T-cell (primary cell): ENCODE measurements around the gene ZNF71. TPM values are rescaled to one million over a fixed set of nuclear protein-coding genes. Genes with fewer than 3 reads are reported as not detected.

ENCODE experiments used
- ATAC-seq, 4 experiments: fragments of 200-7000 bp in 3 of 4; fragments of 150-1000 bp in 1 of 4; cut with Tn5 transposase; replicated peaks in 1 of 4; 1 replicate in 3 of 4; 2 replicates in 1 of 4; pipeline ENCODE4 v1.10.0; 2021; ENCODE audit warnings: moderate library complexity in 3 of 4, mild to moderate bottlenecking in 2 of 4, moderate number of reproducible peaks in 1 of 4
- CTCF ChIA-PET, 2 donors: fragments of 300-600 bp; sonication (Branson Sonifier 250); formaldehyde crosslinking; loops; one replicate each; lab custom pipeline; 2022; ENCODE audit warnings: antibody characterized with exemption in 2 of 2; lab: Charles Lee
- POLR2A ChIA-PET, 2 donors: fragments of 300-600 bp; sonication (Branson Sonifier 250); formaldehyde crosslinking; loops; one replicate each; lab custom pipeline; 2022; ENCODE audit warnings: antibody characterized with exemption in 2 of 2; lab: Charles Lee
- DNase-seq, 35 experiments: peaks; one replicate each; pipeline versions ENCODE4 v3.0.0 to v3.0.0-alpha.2; 2013 to 2023
- H3K27ac ChIP-seq: one replicate; pipeline ENCODE4 v1.5.1; 2013; ENCODE audit warnings: low read length
- H3K27me3 ChIP-seq, 2 experiments: replicated peaks in 1 of 2; 1 replicate in 1 of 2; 2 replicates in 1 of 2; pipeline versions ENCODE4 v1.6.1 to v1.7.0; 2013; ENCODE audit warnings: low read length in 1 of 2, mixed read lengths in 1 of 2; ENCODE audit not compliant: control insufficient read depth in 2 of 2, insufficient read depth in 2 of 2; ENCODE audit errors: extremely low read depth in 1 of 2
- H3K36me3 ChIP-seq, 2 donors: 1 replicate in 1 of 2; 2 replicates in 1 of 2; pipeline versions ENCODE4 v1.6.1 to v1.7.0; 2013; ENCODE audit warnings: low read length in 1 of 2; ENCODE audit not compliant: control insufficient read depth in 2 of 2, insufficient read depth in 1 of 2; ENCODE audit errors: extremely low read depth in 1 of 2
- H3K4me1 ChIP-seq, 2 experiments: 1 replicate in 1 of 2; 2 replicates in 1 of 2; pipeline versions ENCODE4 v1.6.1 to v1.7.0; 2013; ENCODE audit warnings: low read length in 2 of 2, mixed read lengths in 1 of 2; ENCODE audit not compliant: insufficient read depth in 2 of 2, control insufficient read depth in 1 of 2; ENCODE audit errors: extremely low read depth in 1 of 2
- H3K4me3 ChIP-seq, 2 donors: 1 replicate in 1 of 2; 2 replicates in 1 of 2; pipeline versions ENCODE4 v1.5.1 to v1.7.0; 2013; ENCODE audit warnings: mild to moderate bottlenecking in 2 of 2, low read length in 1 of 2, moderate library complexity in 1 of 2; ENCODE audit not compliant: control insufficient read depth in 1 of 2; ENCODE audit errors: extremely low read depth in 1 of 2
- H3K9me3 ChIP-seq: 2 replicates; pipeline ENCODE4 v1.7.0; 2013
- H3K27ac Mint-ChIP-seq, 2 donors: one replicate each; pipeline ENCODE4 v1.8.0; 2020 to 2021; ENCODE audit warnings: mild to moderate bottlenecking in 2 of 2, mixed read lengths in 2 of 2
- H3K27me3 Mint-ChIP-seq, 2 donors: one replicate each; pipeline ENCODE4 v1.8.0; 2021 to 2022; ENCODE audit warnings: mixed read lengths in 2 of 2
- H3K36me3 Mint-ChIP-seq: one replicate; pipeline ENCODE4 v1.8.0; 2021; ENCODE audit warnings: mixed read lengths
- H3K4me1 Mint-ChIP-seq, 3 donors: one replicate each; pipeline ENCODE4 v1.8.0; 2020 to 2022; ENCODE audit warnings: mixed read lengths in 3 of 3, mild to moderate bottlenecking in 1 of 3
- H3K4me3 Mint-ChIP-seq, 3 donors: one replicate each; pipeline ENCODE4 v1.8.0; 2020 to 2022; ENCODE audit warnings: mild to moderate bottlenecking in 3 of 3, mixed read lengths in 3 of 3, moderate library complexity in 3 of 3
- H3K9me3 Mint-ChIP-seq, 3 donors: one replicate each; pipeline ENCODE4 v1.8.0; 2020 to 2022; ENCODE audit warnings: mixed read lengths in 3 of 3
- WGBS: methylation state at CpG from one replicate; pipeline ENCODE4 v1.1.5; 2013; ENCODE audit warnings: missing lambda C conversion rate; ENCODE audit not compliant: insufficient coverage; 5-methylcytosine and 5-hydroxymethylcytosine counted together
- total RNA-seq, 35 experiments: library from RNA in 6 of 35; stranded (reverse) in 6 of 35; fragments of 120-200 nt in 1 of 35; gene quantifications; one replicate each; pipeline versions ENCODE4 v1.2.1 to v1.2.4 and lab custom pipeline; 2013 to 2026

Gene ZNF71
- total RNA-seq, 5 donors from 2014 or later (not counting 1 experiment from before 2014, with no cell fraction given), result 5.1 to 10.4 (median 9.3) TPM

- ChIA-PET POLR2A (no interaction called here), CTCF (no interaction called here)
- peak overlapping the region in 2 of 3 donors; percentile 80 to 91 for H3K4me3 Mint-ChIP-seq
- no peak overlapping the region for H3K27ac Mint-ChIP-seq
- H3K27me3 Mint-ChIP-seq, result no peaks in the 10 kb centered on the region
- Histone ChIP-seq H3K27ac (no peak overlapping the region), H3K4me1 (peaks cover 6 to 19% of the 10 kb centered on the region in 2 experiments), H3K27me3 (no peaks in the 10 kb centered on the region), H3K9me3 (no peaks in the 10 kb centered on the region), H3K4me3 (no peak overlapping the region), H3K36me3 (peaks cover 0 to 11% of the 10 kb centered on the region in 2 donors)
- peaks cover 32% of the 10 kb centered on the region for H3K36me3 Mint-ChIP-seq
- no CpG with 5 or more reads among the region's 4 CpGs for WGBS
- peaks cover 24 to 26% (median 25%) of the 10 kb centered on the region in 3 donors for H3K4me1 Mint-ChIP-seq
- ATAC-seq (no peak), DNase-seq (no peak)
- peaks cover 21 to 27% (median 24%) of the 10 kb centered on the region in 3 donors for H3K9me3 Mint-ChIP-seq
Measured at GRCh38 chr19:56596676-56597075, 1.6 kb downstream of the ZNF71 start.

GRCh38 chr19:56597696-56598095 is 2.6 kb downstream of the ZNF71 start:
- Histone ChIP-seq H3K4me3 (no peak overlapping the region), H3K36me3 (peaks cover 0 to 13% of the 10 kb centered on the region in 2 donors), H3K9me3 (peaks cover 2% of the 10 kb centered on the region), H3K27ac (no peak overlapping the region), H3K4me1 (peaks cover 6 to 19% of the 10 kb centered on the region in 2 experiments), H3K27me3 (no peaks in the 10 kb centered on the region)
- Mint-ChIP-seq H3K9me3 (peaks cover 17 to 30% (median 24%) of the 10 kb centered on the region in 3 donors), H3K4me1 (peaks cover 24 to 28% (median 25%) of the 10 kb centered on the region in 3 donors), H3K27me3 (no peaks in the 10 kb centered on the region), H3K36me3 (peaks cover 42% of the 10 kb centered on the region), H3K27ac (no peak overlapping the region), H3K4me3 (no peak overlapping the region)
- WGBS, result no CpG with 5 or more reads among the region's 4 CpGs
- POLR2A ChIA-PET, result no interaction called here
- DNase-seq (no peak), ATAC-seq (no peak)
- CTCF ChIA-PET, result no interaction called here

- no peak overlapping the region for H3K4me3 Mint-ChIP-seq
- CTCF ChIA-PET, result no interaction called here
- Histone ChIP-seq H3K9me3 (peaks cover 13% of the 10 kb centered on the region), H3K4me1 (no peaks in the 10 kb centered on the region), H3K27me3 (no peaks in the 10 kb centered on the region), H3K36me3 (peaks cover 7 to 13% of the 10 kb centered on the region in 2 donors), H3K27ac (no peak overlapping the region), H3K4me3 (peak overlapping the region in 1 of 2 donors; percentile 42)
- no peak overlapping the region for H3K27ac Mint-ChIP-seq
- H3K9me3 Mint-ChIP-seq, result peaks cover 20 to 52% (median 46%) of the 10 kb centered on the region in 3 donors
- 92% methylated on average over 2 of the region's 3 CpGs for WGBS
- POLR2A ChIA-PET, result no interaction called here
- no peak for ATAC-seq
- peaks cover 70% of the 10 kb centered on the region for H3K36me3 Mint-ChIP-seq
- DNase-seq, result no peak
- no peaks in the 10 kb centered on the region for H3K27me3 Mint-ChIP-seq
- H3K4me1 Mint-ChIP-seq, result peaks cover 7 to 11% (median 9%) of the 10 kb centered on the region in 3 donors
Measured at GRCh38 chr19:56601375-56601774, 6.3 kb downstream of the ZNF71 start.

- H3K4me3 Mint-ChIP-seq, result no peak overlapping the region
- WGBS, result 87% methylated on average over 5 of the region's 6 CpGs
- H3K27me3 Mint-ChIP-seq, result no peaks in the 10 kb centered on the region
- no peak for ATAC-seq
- POLR2A ChIA-PET, result no interaction called here
- Histone ChIP-seq H3K4me1 (no peaks in the 10 kb centered on the region), H3K27me3 (no peaks in the 10 kb centered on the region), H3K4me3 (peak overlapping the region in 1 of 2 donors; percentile 5), H3K27ac (no peak overlapping the region), H3K9me3 (peaks cover 17% of the 10 kb centered on the region), H3K36me3 (peaks cover 12 to 13% of the 10 kb centered on the region in 2 donors)
- no peak for DNase-seq
- CTCF ChIA-PET, result no interaction called here
- peaks cover 77% of the 10 kb centered on the region for H3K36me3 Mint-ChIP-seq
- H3K9me3 Mint-ChIP-seq, result peaks cover 21 to 66% (median 55%) of the 10 kb centered on the region in 3 donors
- H3K4me1 Mint-ChIP-seq, result peaks cover 0 to 5% (median 4%) of the 10 kb centered on the region in 3 donors
- no peak overlapping the region for H3K27ac Mint-ChIP-seq
Measured at GRCh38 chr19:56603829-56604228, 8.7 kb downstream of the ZNF71 start.

GRCh38 chr19:56608274-56608964 is 13.3 kb downstream of the ZNF71 start:
- H3K4me3 ChIP-seq, result no peak overlapping the region
- Mint-ChIP-seq H3K27me3 (no peaks in the 10 kb centered on the region), H3K9me3 (peaks cover 15 to 74% (median 55%) of the 10 kb centered on the region in 3 donors), H3K4me3 (no peak overlapping the region), H3K27ac (no peak overlapping the region), H3K4me1 (no peaks in the 10 kb centered on the region), H3K36me3 (peaks cover 86% of the 10 kb centered on the region)
- H3K27me3 ChIP-seq, result no peaks in the 10 kb centered on the region
- DNase-seq (no peak), ATAC-seq (no peak)
- peaks cover 19% of the 10 kb centered on the region for H3K9me3 ChIP-seq
- no peak overlapping the region for H3K27ac ChIP-seq
- 100% methylated on average over 3 of the region's 8 CpGs for WGBS
- H3K36me3 ChIP-seq, result peaks cover 3 to 12% of the 10 kb centered on the region in 2 donors
- no peaks in the 10 kb centered on the region for H3K4me1 ChIP-seq
- CTCF ChIA-PET, result no interaction called here
- POLR2A ChIA-PET, result no interaction called here

GRCh38 chr19:56611288-56611687 is 16.2 kb downstream of the ZNF71 start:
- 72% methylated on average over 4 of the region's 8 CpGs for WGBS
- Mint-ChIP-seq H3K4me3 (no peak overlapping the region), H3K27me3 (no peaks in the 10 kb centered on the region), H3K27ac (no peak overlapping the region), H3K36me3 (peaks cover 95% of the 10 kb centered on the region), H3K9me3 (peaks cover 26 to 88% (median 63%) of the 10 kb centered on the region in 3 donors), H3K4me1 (no peaks in the 10 kb centered on the region)
- POLR2A ChIA-PET, result no interaction called here
- Histone ChIP-seq H3K36me3 (peaks cover 4 to 7% of the 10 kb centered on the region in 2 donors), H3K27me3 (no peaks in the 10 kb centered on the region), H3K4me3 (peak overlapping the region in 1 of 2 donors; percentile 52), H3K9me3 (peaks cover 17% of the 10 kb centered on the region), H3K27ac (no peak overlapping the region), H3K4me1 (no peaks in the 10 kb centered on the region)
- CTCF ChIA-PET, result no interaction called here
- no peak for ATAC-seq
- no peak for DNase-seq
